Testis (tissue), 5 donors: ENCODE data around the gene IKBKE. TPM values are rescaled to one million over a fixed set of nuclear protein-coding genes. Genes with fewer than 3 reads are reported as not detected.

Experiments used
- DNase-seq: peaks from one replicate; pipeline ENCODE4 v3.0.0-alpha.2; 2019
- H3K27ac ChIP-seq, 2 donors: fragments of 200-600 bp; sonication (generic); one replicate each; pipeline ENCODE4 v1.5.1; 2019
- H3K27me3 ChIP-seq: fragments of 200-600 bp; sonication (generic); one replicate; pipeline ENCODE4 v1.5.1; 2019
- H3K36me3 ChIP-seq: fragments of 200-600 bp; sonication (generic); one replicate; pipeline ENCODE4 v1.5.1; 2017; ENCODE audit warnings: low read depth; ENCODE audit errors: missing control alignments
- H3K4me1 ChIP-seq: fragments of 200-600 bp; sonication (generic); one replicate; pipeline ENCODE4 v1.5.1; 2019
- H3K4me3 ChIP-seq, 2 donors: fragments of 200-600 bp; sonication (generic); one replicate each; pipeline ENCODE4 v1.5.1; 2017 to 2019
- H3K9me3 ChIP-seq: fragments of 200-600 bp; sonication (generic); one replicate; pipeline ENCODE4 v1.5.1; 2017
- POLR2A ChIP-seq: fragments of 450-650 bp; IDR thresholded peaks from one replicate; pipeline ENCODE4 v1.6.1; 2017; ENCODE audit warnings: antibody characterized with exemption, mild to moderate bottlenecking, moderate library complexity
- WGBS, 2 donors: methylation state at CpG; one replicate each; pipeline ENCODE4 v1.1.5; 2018; 5-methylcytosine and 5-hydroxymethylcytosine counted together
- intact Hi-C: fragments of 100-400 bp; cut with DNase I; formaldehyde crosslinking; loops from one replicate; pipeline ENCODE4 v1.15.1; 2023; ENCODE audit warnings: low total_unique reads
- long read RNA-seq, 2 donors: transcript quantifications; one replicate each; lab custom pipeline, GENCODE V29; 2026
- polyA plus RNA-seq: library from polyadenylated mRNA; stranded (reverse); fragments of 350-450 nt; fragmentation: Illumina TruSeq; extraction: RNeasy Lipid Tissue Mini Kit (QIAGEN cat#74804); gene quantifications from one replicate; pipeline ENCODE4 v1.2.3, GENCODE V29; 2014; ENCODE audit warnings: low read depth, low replicate concordance; ENCODE audit not compliant: insufficient read depth
- total RNA-seq, 2 donors: library from RNA; depleted of rRNA; stranded (reverse); fragments of >200 nt; gene quantifications; one replicate each; pipeline ENCODE4 v1.2.3, GENCODE V29; 2016
- TF ChIP-seq, protein P1 (sequence below), 3 experiments: fragments of 450-650 bp in 2 of 3; fragments of 200-600 bp in 1 of 3; sonication (generic) in 1 of 3; IDR thresholded peaks; one replicate each; pipeline ENCODE4 v1.5.1; 2016 to 2019; ENCODE audit warnings: antibody characterized with exemption in 3 of 3, mild to moderate bottlenecking in 2 of 3, moderate library complexity in 1 of 3

The IKBKE gene
- 1 to 10 TPM in 1 of 2 donors, under 1 TPM in 1; 0.99 to 1.0 TPM for total RNA-seq
- 1.6 TPM for polyA plus RNA-seq
- long read RNA-seq, donor 1, partial matches to known transcripts: 0 of 1 reads
- long read RNA-seq, donor 1, other reads (novel, unspliced or antisense): 0 of 1 reads
- long read RNA-seq, donor 2: 0 reads

DNA sequence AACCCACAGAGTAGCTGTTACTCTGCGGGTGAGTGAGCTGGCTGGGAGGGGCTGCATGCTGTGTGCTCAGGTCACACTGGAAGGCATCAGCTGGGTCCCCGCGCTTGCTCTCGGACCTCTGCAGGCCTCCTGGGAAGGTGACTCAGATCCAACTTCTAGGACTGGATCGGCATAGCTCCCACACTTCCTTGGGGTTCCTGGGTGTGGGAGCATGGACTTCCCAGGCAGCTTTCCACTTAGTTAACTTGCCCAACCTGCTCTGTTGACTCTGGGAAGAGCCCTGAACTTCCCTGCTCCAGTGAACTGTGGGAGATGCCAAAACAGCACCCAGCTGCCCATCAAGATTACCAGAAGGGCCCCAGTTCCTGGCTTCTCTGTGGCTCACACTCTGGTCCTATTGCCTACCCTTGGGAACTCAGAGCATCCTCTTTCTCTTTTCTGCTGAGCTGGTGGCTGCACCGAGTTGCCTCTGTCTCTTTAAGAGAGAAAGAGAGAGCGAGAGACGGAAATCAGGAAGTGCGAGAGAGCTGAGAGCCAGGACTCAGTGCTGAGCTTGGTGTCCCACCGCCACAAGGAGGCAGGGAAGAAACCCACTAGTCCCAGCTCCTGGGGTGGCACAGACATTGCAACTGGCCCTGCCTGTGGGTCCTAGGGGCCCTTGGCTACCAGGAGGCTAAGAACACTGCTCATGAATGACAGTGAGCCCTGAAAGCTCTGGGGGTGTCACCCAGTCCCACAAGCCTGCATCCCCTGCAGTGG lies at the start of gene IKBKE:
TSS of gene IKBKE (plus strand) at position 544 of the 759 bp plus-strand sequence. CDS start 2,752 bp downstream, outside the sequence.
- intact Hi-C loops: no loop called here
- WGBS, 2 donors: 32 to 44% methylated on average over 9 to 10 of the region's 10 CpGs
- H3K27ac ChIP-seq: no peak within 1 kb of the TSS

DNA sequence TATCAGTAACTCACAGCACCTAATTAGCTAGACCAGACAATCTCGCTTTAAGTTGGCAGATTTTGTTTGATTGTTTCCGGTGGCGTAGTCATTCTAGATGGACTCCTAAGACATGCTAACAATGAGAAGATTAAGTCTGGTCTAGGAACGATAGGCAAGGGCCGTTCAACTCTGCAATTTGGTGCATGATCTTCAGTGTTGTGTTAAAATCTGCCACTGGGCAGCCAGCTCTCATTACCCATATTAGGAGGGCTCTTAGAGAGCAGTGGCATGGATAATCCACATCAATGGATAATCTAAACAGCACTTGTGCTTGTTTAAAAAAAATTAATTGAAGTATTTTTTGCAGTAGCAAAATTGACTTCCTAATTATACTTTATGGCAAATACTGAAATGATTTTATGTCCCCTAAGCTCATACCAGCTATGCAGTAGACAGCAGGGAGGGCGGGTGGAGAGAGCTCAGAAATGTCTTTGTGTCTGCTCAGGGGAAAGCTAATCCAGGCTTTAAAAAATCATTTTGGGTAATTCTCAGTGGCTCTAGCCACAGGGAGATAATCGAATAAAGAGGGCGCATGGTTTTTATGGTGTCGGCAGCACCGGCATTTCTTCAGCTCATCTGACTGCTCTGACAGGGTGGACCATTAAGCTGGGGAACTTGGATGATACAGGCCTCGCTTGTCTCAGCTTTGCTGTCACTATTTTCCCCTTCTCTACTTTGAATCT lies 48.5 kb upstream of the IKBKE start:
- TF ChIP-seq, protein P1, sequence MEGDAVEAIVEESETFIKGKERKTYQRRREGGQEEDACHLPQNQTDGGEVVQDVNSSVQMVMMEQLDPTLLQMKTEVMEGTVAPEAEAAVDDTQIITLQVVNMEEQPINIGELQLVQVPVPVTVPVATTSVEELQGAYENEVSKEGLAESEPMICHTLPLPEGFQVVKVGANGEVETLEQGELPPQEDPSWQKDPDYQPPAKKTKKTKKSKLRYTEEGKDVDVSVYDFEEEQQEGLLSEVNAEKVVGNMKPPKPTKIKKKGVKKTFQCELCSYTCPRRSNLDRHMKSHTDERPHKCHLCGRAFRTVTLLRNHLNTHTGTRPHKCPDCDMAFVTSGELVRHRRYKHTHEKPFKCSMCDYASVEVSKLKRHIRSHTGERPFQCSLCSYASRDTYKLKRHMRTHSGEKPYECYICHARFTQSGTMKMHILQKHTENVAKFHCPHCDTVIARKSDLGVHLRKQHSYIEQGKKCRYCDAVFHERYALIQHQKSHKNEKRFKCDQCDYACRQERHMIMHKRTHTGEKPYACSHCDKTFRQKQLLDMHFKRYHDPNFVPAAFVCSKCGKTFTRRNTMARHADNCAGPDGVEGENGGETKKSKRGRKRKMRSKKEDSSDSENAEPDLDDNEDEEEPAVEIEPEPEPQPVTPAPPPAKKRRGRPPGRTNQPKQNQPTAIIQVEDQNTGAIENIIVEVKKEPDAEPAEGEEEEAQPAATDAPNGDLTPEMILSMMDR (IDR thresholded peaks at IDR 0.05): no peak
- TF ChIP-seq POLR2A: no peak

More for the DNA sequence above, at the start of gene IKBKE:
- no peaks in the 10 kb centered on the region for H3K36me3 ChIP-seq
- H3K4me3 ChIP-seq: peak within 1 kb of the TSS; percentile 30 to 42
- peak; percentile 62 for DNase-seq
- H3K9me3 ChIP-seq: no peaks in the 10 kb centered on the region
- no peak for TF ChIP-seq POLR2A
- TF ChIP-seq, protein P1 (IDR thresholded peaks at IDR 0.05): no peak
- H3K27me3 ChIP-seq: no peaks in the 10 kb centered on the region
- H3K4me1 ChIP-seq: peaks cover 4% of the 10 kb centered on the region

DNA sequence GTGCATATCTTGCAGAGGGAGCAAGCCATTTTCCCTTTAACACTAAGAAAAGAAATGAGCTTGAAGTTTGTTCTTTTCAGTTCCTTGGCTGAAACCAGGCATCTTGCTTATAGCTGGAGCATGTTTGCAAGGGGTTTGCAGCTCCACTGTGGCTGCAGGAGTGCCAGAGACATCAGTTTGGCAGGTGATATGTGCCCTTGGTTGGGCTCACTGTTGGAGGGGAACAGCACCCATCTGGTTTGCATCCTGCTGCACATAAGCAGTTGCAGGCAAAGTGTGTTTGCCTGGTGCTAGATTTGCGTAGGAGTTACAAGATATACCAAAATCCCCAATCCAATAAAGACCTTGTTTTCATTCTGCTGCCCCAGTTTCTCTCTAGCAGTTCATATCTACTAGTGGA lies 47.8 kb upstream of the IKBKE start:
- 93 to 100% methylated on average over 1 of the region's 1 CpG for WGBS, 2 donors
- no peaks in the 10 kb centered on the region for H3K27me3 ChIP-seq
- intact Hi-C loops: no loop called here
- TF ChIP-seq POLR2A: no peak
- TF ChIP-seq, protein P1 (IDR thresholded peaks at IDR 0.05): no peak
- H3K4me1 ChIP-seq: no peaks in the 10 kb centered on the region
- DNase-seq: no peak
- H3K4me3 ChIP-seq: no peak overlapping the region
- no peaks in the 10 kb centered on the region for H3K9me3 ChIP-seq
- H3K36me3 ChIP-seq: no peaks in the 10 kb centered on the region
- H3K27ac ChIP-seq: no peak overlapping the region

More for the DNA sequence above, 48.5 kb upstream of the IKBKE start:
- WGBS, 2 donors: 92 to 94% methylated on average over 11 of the region's 11 CpGs
- Histone ChIP-seq H3K27me3 (no peaks in the 10 kb centered on the region), H3K4me1 (no peaks in the 10 kb centered on the region), H3K9me3 (no peaks in the 10 kb centered on the region), H3K4me3 (no peak overlapping the region), H3K36me3 (no peaks in the 10 kb centered on the region), H3K27ac (no peak overlapping the region)
- DNase-seq: no peak
- intact Hi-C loops: no loop called here

DNA sequence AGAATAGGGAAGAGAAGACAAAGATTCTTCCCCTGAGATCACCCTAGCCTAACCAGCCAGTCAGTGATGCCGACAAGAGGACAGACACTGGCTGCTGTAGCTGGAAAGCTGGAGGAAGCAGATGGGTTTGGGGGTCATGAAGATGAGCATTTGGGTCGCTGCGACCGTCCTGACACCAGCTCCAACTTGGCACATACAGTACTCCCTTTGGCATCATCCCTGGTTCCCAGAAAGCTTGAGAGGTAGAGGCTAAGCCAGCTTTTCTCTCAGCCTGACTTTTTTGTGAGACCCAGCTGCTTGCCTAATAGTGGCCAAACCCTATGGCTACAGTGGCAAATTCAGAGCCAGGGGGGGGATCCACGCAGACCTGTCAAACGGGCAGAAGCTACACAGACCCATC lies 43.0 kb upstream of the IKBKE start:
- no peaks in the 10 kb centered on the region for H3K9me3 ChIP-seq
- H3K27me3 ChIP-seq: no peaks in the 10 kb centered on the region
- DNase-seq: no peak
- H3K4me1 ChIP-seq: no peaks in the 10 kb centered on the region
- H3K27ac ChIP-seq: no peak overlapping the region
- no peak for TF ChIP-seq POLR2A
- TF ChIP-seq, protein P1 (IDR thresholded peaks at IDR 0.05): no peak
- 93 to 99% methylated on average over 6 of the region's 6 CpGs for WGBS, 2 donors
- H3K4me3 ChIP-seq: no peak overlapping the region
- no peaks in the 10 kb centered on the region for H3K36me3 ChIP-seq
- intact Hi-C loops: no loop called here
